ENCODE results near the gene SYNE1. TPM values are rescaled to one million over a fixed set of nuclear protein-coding genes. Genes with fewer than 3 reads are reported as not detected.

The SYNE1 gene
- total and polyA plus RNA-seq, 10 of the 15 experiments (the other 5 are each of a cell fraction or from before 2014, with no cell fraction given), result 2.3 to 28.7 (median 14.1) TPM

DNA sequence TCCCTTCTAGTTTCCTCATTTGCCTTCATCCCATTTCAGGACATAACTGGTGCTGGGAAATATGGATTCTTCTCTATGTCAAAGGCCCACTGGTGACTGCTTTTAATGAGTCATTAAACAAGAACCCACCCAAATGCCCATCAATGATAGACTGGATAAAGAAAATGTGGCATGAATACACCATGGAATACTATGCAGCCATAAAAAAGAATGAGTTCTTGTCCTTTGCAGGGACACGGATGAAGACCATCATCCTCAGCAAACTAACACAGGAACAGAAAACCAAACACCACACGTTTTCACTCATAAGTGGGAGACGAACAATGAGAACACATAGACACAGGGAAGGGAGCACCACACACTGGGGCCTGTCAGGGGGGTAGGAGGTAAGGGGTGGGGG, 518.9 kb downstream of the SYNE1 start:
- no peaks in the 10 kb centered on the region for H3K79me2 ChIP-seq (ENCODE audit: control insufficient read depth, insufficient read depth, low read length)
- no peaks in the 10 kb centered on the region for H3K36me3 ChIP-seq (ENCODE audit: control insufficient read depth in 2 of 2, insufficient read depth in 2 of 2, low read length in 1 of 2)
- H3K4me3 ChIP-seq, result no peak overlapping the region
- ChIA-PET CTCF (interaction anchor here (1.2 to 2.6 kb wide), 4 partner anchors 346 to 442 kb away, joined by 3 to 11 read pairs (median 4); no protein-coding TSS in a partner anchor), SMC1A (ENCODE audit: uncharacterized antibody, unreplicated experiment) (interaction anchor here (0.9 to 2.7 kb wide), 4 partner anchors 9 to 428 kb away, joined by 4 to 14 read pairs (median 4); no protein-coding TSS in a partner anchor), RAD21 (ENCODE audit: unreplicated experiment) (no interaction called here), POLR2A (no interaction called here)
- H3K4me1 ChIP-seq (ENCODE audit: control insufficient read depth, insufficient read depth, low read length), result 0 out of 2 replicates have a peak, but pooled peaks cover 4% of the 10 kb centered on the region
- BruUV-seq (replicated peaks), result no TSS peak
- no peak overlapping the region for H3K4me2 ChIP-seq (ENCODE audit: control insufficient read depth, insufficient read depth)
- DNase-seq (ENCODE audit: low read depth, low spot score) (no peak), FAIRE-seq (no peak), ATAC-seq (no peak)
- H3K27ac ChIP-seq (ENCODE audit: control insufficient read depth, insufficient read depth), result no peak overlapping the region
- H2AFZ ChIP-seq (ENCODE audit: control insufficient read depth, low read depth, low read length), result no peak overlapping the region
- intact Hi-C loops (cut with micrococcal nuclease; ENCODE audit: unreplicated experiment) (no loop called here), in situ Hi-C loops (cut with MboI) (no loop called here)
- H3K9me3 ChIP-seq (replicated peaks; ENCODE audit: control insufficient read depth, insufficient read depth, low read length), result no peaks in the 10 kb centered on the region
- TF ChIP-seq CEBPB (IDR thresholded peaks at IDR 0.05; ENCODE audit: borderline replicate concordance in 1 of 2, low read depth in 2 of 2, low read length in 2 of 2) (no peak), SPI1 (IDR thresholded peaks at IDR 0.05; ENCODE audit: borderline replicate concordance, insufficient read depth, low read depth, low read length) (no peak), KAT2A (conservative IDR thresholded peaks at IDR 0.05; ENCODE audit: control insufficient read depth, low read depth, low read length) (no peak), PAX8 (IDR thresholded peaks at IDR 0.05) (no peak), HDGF (IDR thresholded peaks at IDR 0.05) (no peak), CBX5 (IDR thresholded peaks at IDR 0.05; ENCODE audit: low read depth) (no peak), MTA2 (IDR thresholded peaks at IDR 0.05; ENCODE audit: low read depth) (no peak), PML (IDR thresholded peaks at IDR 0.05; ENCODE audit: low read length) (no peak)
- TF ChIP-seq, protein P1, sequence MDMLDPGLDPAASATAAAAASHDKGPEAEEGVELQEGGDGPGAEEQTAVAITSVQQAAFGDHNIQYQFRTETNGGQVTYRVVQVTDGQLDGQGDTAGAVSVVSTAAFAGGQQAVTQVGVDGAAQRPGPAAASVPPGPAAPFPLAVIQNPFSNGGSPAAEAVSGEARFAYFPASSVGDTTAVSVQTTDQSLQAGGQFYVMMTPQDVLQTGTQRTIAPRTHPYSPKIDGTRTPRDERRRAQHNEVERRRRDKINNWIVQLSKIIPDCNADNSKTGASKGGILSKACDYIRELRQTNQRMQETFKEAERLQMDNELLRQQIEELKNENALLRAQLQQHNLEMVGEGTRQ (IDR thresholded peaks at IDR 0.05; ENCODE audit: borderline replicate concordance, low read depth, low read length), result no peak
- TF ChIP-seq, protein P2, sequence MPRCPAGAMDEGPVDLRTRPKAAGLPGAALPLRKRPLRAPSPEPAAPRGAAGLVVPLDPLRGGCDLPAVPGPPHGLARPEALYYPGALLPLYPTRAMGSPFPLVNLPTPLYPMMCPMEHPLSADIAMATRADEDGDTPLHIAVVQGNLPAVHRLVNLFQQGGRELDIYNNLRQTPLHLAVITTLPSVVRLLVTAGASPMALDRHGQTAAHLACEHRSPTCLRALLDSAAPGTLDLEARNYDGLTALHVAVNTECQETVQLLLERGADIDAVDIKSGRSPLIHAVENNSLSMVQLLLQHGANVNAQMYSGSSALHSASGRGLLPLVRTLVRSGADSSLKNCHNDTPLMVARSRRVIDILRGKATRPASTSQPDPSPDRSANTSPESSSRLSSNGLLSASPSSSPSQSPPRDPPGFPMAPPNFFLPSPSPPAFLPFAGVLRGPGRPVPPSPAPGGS (IDR thresholded peaks at IDR 0.05; ENCODE audit: borderline replicate concordance, insufficient read depth, low read depth, low read length, poor library complexity, severe bottlenecking), result no peak
- H3K27me3 ChIP-seq (replicated peaks in 1 of 2; ENCODE audit: control insufficient read depth in 2 of 2, insufficient read depth in 2 of 2, low read length in 1 of 2), result no peaks in the 10 kb centered on the region
- H4K20me1 ChIP-seq (ENCODE audit: control insufficient read depth, insufficient read depth), result no peaks in the 10 kb centered on the region
- 97% methylated on average over 3 of the region's 3 CpGs for WGBS (ENCODE audit: insufficient coverage, insufficient replicate concordance, low lambda C conversion rate, missing lambda C conversion rate)
- H3K9ac ChIP-seq (ENCODE audit: control insufficient read depth, insufficient read depth, low read length), result no peak overlapping the region
